OCI-LY3 (cell line): Measurements from ENCODE around the gene HERPUD1.

Source experiments
- CTCF ChIP-seq: fragments of 200-600, 300-600 bp; sonication (generic); IDR thresholded peaks from 2 replicates; pipeline ENCODE4 v1.5.1; 2014; ENCODE audit warnings: antibody characterized with exemption, low read length, low read depth
- EZH2phosphoT487 ChIP-seq: fragments of 200-600 bp; shearing (Covaris generic); IDR thresholded peaks from 2 replicates; pipeline ENCODE4 v1.6.1; 2018; ENCODE audit warnings: antibody characterized with exemption, mixed run types, low read depth

- TF ChIP-seq CTCF: no peak
- TF ChIP-seq EZH2phosphoT487: no peak
Observed at GRCh38 chr16:56977216-56977615, 45.3 kb downstream of the HERPUD1 start.
